ENCODE measurements around the gene EEFSEC.

The EEFSEC gene

GRCh38 chr3:128275316-128276145 lies 122.2 kb downstream of the EEFSEC start:
- DNase-seq, result no peak

- no peak for DNase-seq
Observed at GRCh38 chr3:128276146-128276435, 122.8 kb downstream of the EEFSEC start.

- no peak for DNase-seq
Observed at GRCh38 chr3:128276577-128277183, 123.4 kb downstream of the EEFSEC start.

- no peak for DNase-seq
Observed at GRCh38 chr3:128277378-128278069, 124.2 kb downstream of the EEFSEC start.

- no peak for DNase-seq
Observed at GRCh38 chr3:128278130-128278529, 124.8 kb downstream of the EEFSEC start.

GRCh38 chr3:128278761-128279600 lies 125.7 kb downstream of the EEFSEC start:
- DNase-seq, result no peak

GRCh38 chr3:128279601-128279880 lies 126.3 kb downstream of the EEFSEC start:
- no peak for DNase-seq

- DNase-seq, result no peak
Observed at GRCh38 chr3:128280481-128281052, 127.3 kb downstream of the EEFSEC start.

GRCh38 chr3:128281056-128281455 lies 127.8 kb downstream of the EEFSEC start:
- no peak for DNase-seq

- no peak for DNase-seq
Observed at GRCh38 chr3:128281461-128282367, 128.4 kb downstream of the EEFSEC start.

- no peak for DNase-seq
Observed at GRCh38 chr3:128282380-128283196, 129.3 kb downstream of the EEFSEC start.

GRCh38 chr3:128283421-128283820 lies 130.1 kb downstream of the EEFSEC start:
- DNase-seq, result no peak

GRCh38 chr3:128285042-128285966 lies 132.0 kb downstream of the EEFSEC start:
- DNase-seq, result no peak

GRCh38 chr3:128285967-128286321 lies 132.7 kb downstream of the EEFSEC start:
- no peak for DNase-seq

GRCh38 chr3:128286691-128287090 lies 133.4 kb downstream of the EEFSEC start:
- DNase-seq, result no peak

- DNase-seq, result no peak
Observed at GRCh38 chr3:128287216-128287615, 133.9 kb downstream of the EEFSEC start.

- DNase-seq, result no peak
Observed at GRCh38 chr3:128289534-128289933, 136.3 kb downstream of the EEFSEC start.

- DNase-seq, result no peak
Observed at GRCh38 chr3:128290484-128290883, 137.2 kb downstream of the EEFSEC start.

- no peak for DNase-seq
Observed at GRCh38 chr3:128293930-128294329, 140.6 kb downstream of the EEFSEC start.

GRCh38 chr3:128294999-128295468 lies 141.8 kb downstream of the EEFSEC start:
- no peak for DNase-seq

Measured in hematopoietic multipotent progenitor cell treated with erythropoietin and hydrocortisone succinate and interleukin-3 and kit ligand, for 8 days (in vitro differentiated cells).